HCT116 (cell line): ENCODE measurements around the gene NF2. TPM values are rescaled to one million over a fixed set of nuclear protein-coding genes. Genes with fewer than 3 reads are reported as not detected.

Experiments used
- ATAC-seq: fragments of 200-7000 bp; cut with Tn5 transposase; 2 replicates; pipeline ENCODE4 v1.9.1; 2020; ENCODE audit warnings: mild to moderate bottlenecking, moderate library complexity
- BruUV-seq: library from RNA; stranded (reverse); fragments of 400-500 nt; replicated peaks from 2 replicates; lab custom pipeline; 2021; lab: Mats Ljungman, UMichigan
- CTCF ChIA-PET: fragments of 300-600 bp; sonication (Branson Sonifier 250); formaldehyde crosslinking; loops from one replicate; lab custom pipeline; 2021; ENCODE audit warnings: antibody characterized with exemption; lab: Charles Lee
- POLR2A ChIA-PET: fragments of 300-600, 350-600 bp; sonication (Branson Sonifier 250); formaldehyde crosslinking; loops from one replicate; lab custom pipeline; 2021; ENCODE audit warnings: antibody characterized with exemption; lab: Charles Lee
- RAD21 ChIA-PET, 2 experiments: fragments of 300-600 bp; sonication (Branson Sonifier 250); formaldehyde crosslinking; loops; one replicate each; lab custom pipeline; 2023; ENCODE audit warnings: low total read pairs in 2 of 2; ENCODE audit not compliant: uncharacterized antibody in 2 of 2, unreplicated experiment in 2 of 2, low non-redundant PET in 1 of 2; lab: Charles Lee
- DNase-seq: peaks from one replicate; pipeline ENCODE4 v3.0.0-alpha.2; 2010; ENCODE audit warnings: low read depth, low spot score
- H2AFZ ChIP-seq: fragments of 200-600 bp; shearing (Covaris generic), sonication (generic); 2 replicates; pipeline ENCODE4 v1.6.1; 2017; ENCODE audit warnings: low read depth, mixed run types, mixed read lengths, antibody characterized with exemption, low read length; ENCODE audit not compliant: poor library complexity, severe bottlenecking
- H3K27ac ChIP-seq: 2 replicates; pipeline ENCODE4 v1.5.1; 2012; ENCODE audit warnings: low read depth, low read length
- H3K27me3 ChIP-seq: fragments of 200-600 bp; sonication (generic); 2 replicates; pipeline ENCODE4 v1.6.1; 2016; ENCODE audit warnings: mixed run types, low read length, mixed read lengths; ENCODE audit not compliant: insufficient read depth
- H3K36me3 ChIP-seq, 2 experiments: fragments of 200-500 bp in 1 of 2; fragments of 200-600 bp in 1 of 2; sonication (Bioruptor generic) in 1 of 2; sonication (generic) in 1 of 2; 2 replicates each; pipeline versions ENCODE4 v1.5.1 to v1.6.1; 2014 to 2016; ENCODE audit warnings: low read length in 2 of 2, inconsistent platforms in 1 of 2, mixed read lengths in 1 of 2, mixed run types in 1 of 2; ENCODE audit not compliant: insufficient read depth in 2 of 2, control insufficient read depth in 1 of 2
- H3K4me1 ChIP-seq, 2 experiments: fragments of 200-600 bp in 1 of 2; sonication (generic) in 1 of 2; 2 replicates each; pipeline versions ENCODE4 v1.5.1 to v1.6.1; 2012 to 2017; ENCODE audit warnings: low read length in 2 of 2, inconsistent platforms in 1 of 2, mild to moderate bottlenecking in 1 of 2, mixed read lengths in 1 of 2, mixed run types in 1 of 2, moderate library complexity in 1 of 2; ENCODE audit not compliant: insufficient read depth in 2 of 2, control insufficient read depth in 1 of 2
- H3K4me2 ChIP-seq: fragments of 200-600 bp; sonication (generic); 2 replicates; pipeline ENCODE4 v1.6.1; 2017; ENCODE audit warnings: mixed run types, low read length, mixed read lengths
- H3K4me3 ChIP-seq, 2 experiments: fragments of 200-600 bp in 1 of 2; sonication (generic) in 1 of 2; replicated peaks in 1 of 2; 2 replicates each; pipeline ENCODE4 v1.5.1; 2011 to 2016; ENCODE audit warnings: low read length in 2 of 2, control low read depth in 1 of 2, low read depth in 1 of 2, mild to moderate bottlenecking in 1 of 2, mixed read lengths in 1 of 2, mixed run types in 1 of 2
- H3K79me2 ChIP-seq: fragments of 200-600 bp; sonication (generic); 2 replicates; pipeline ENCODE4 v1.6.1; 2017; ENCODE audit warnings: mild to moderate bottlenecking, mixed run types, low read length, moderate library complexity, mixed read lengths; ENCODE audit not compliant: insufficient read depth
- H3K9ac ChIP-seq: fragments of 200-600 bp; sonication (generic); 2 replicates; pipeline ENCODE4 v1.6.1; 2016; ENCODE audit warnings: low read length, mixed read lengths
- H3K9me2 ChIP-seq: fragments of 200-600 bp; sonication (generic), shearing (Covaris generic); 2 replicates; pipeline ENCODE4 v1.6.1; 2017; ENCODE audit warnings: mixed run types, mild to moderate bottlenecking, moderate library complexity; ENCODE audit not compliant: insufficient read depth
- H3K9me3 ChIP-seq, 2 experiments: fragments of 200-500 bp in 1 of 2; fragments of 200-600 bp in 1 of 2; sonication (Bioruptor generic) in 1 of 2; sonication (generic) in 1 of 2; 2 replicates each; pipeline ENCODE4 v1.6.1; 2014 to 2017; ENCODE audit warnings: low read length in 2 of 2, mixed read lengths in 2 of 2, inconsistent platforms in 1 of 2, low read depth in 1 of 2, mild to moderate bottlenecking in 1 of 2, mixed run types in 1 of 2, moderate library complexity in 1 of 2; ENCODE audit not compliant: control insufficient read depth in 1 of 2, insufficient read depth in 1 of 2
- H4K20me1 ChIP-seq: fragments of 200-600 bp; sonication (generic), shearing (Covaris generic); 2 replicates; pipeline ENCODE4 v1.6.1; 2017; ENCODE audit warnings: mixed run types, mild to moderate bottlenecking, moderate library complexity; ENCODE audit not compliant: insufficient read depth
- ATF3 ChIP-seq: IDR thresholded peaks from 2 replicates; pipeline ENCODE4 v1.6.1; 2012
- CBX3 ChIP-seq: IDR thresholded peaks from 2 replicates; pipeline ENCODE4 v1.6.1; 2012; ENCODE audit warnings: low read depth
- CEBPB ChIP-seq: IDR thresholded peaks from 2 replicates; pipeline ENCODE4 v1.6.1; 2012; ENCODE audit warnings: low read depth
- EGR1 ChIP-seq: IDR thresholded peaks from 2 replicates; pipeline ENCODE4 v1.6.1; 2012; ENCODE audit warnings: low read depth
- ELF1 ChIP-seq: IDR thresholded peaks from 2 replicates; pipeline ENCODE4 v1.6.1; 2012; ENCODE audit warnings: low read depth, borderline replicate concordance
- EZH2 ChIP-seq: fragments of 200-600 bp; sonication (generic); IDR thresholded peaks from 2 replicates; pipeline ENCODE4 v1.6.1; 2017; ENCODE audit warnings: antibody characterized with exemption, mixed run types
- EZH2phosphoT487 ChIP-seq: fragments of 200-600 bp; IDR thresholded peaks from 2 replicates; pipeline ENCODE4 v1.6.1; 2018; ENCODE audit warnings: antibody characterized with exemption, borderline replicate concordance
- POLR2A ChIP-seq: IDR thresholded peaks from 2 replicates; pipeline ENCODE4 v1.7.0; 2011; ENCODE audit warnings: borderline replicate concordance; ENCODE audit not compliant: insufficient read depth, insufficient read length; ENCODE audit errors: extremely low read depth
- POLR2AphosphoS5 ChIP-seq: IDR thresholded peaks from 2 replicates; pipeline ENCODE4 v1.6.1; 2011; ENCODE audit warnings: mild to moderate bottlenecking, low read depth, low read length, moderate library complexity
- RAD21 ChIP-seq: IDR thresholded peaks from 2 replicates; pipeline ENCODE4 v1.6.1; 2012; ENCODE audit warnings: low read depth, mild to moderate bottlenecking
- SP1 ChIP-seq: IDR thresholded peaks from 2 replicates; pipeline ENCODE4 v1.6.1; 2012; ENCODE audit warnings: low read depth
- SRF ChIP-seq: IDR thresholded peaks from 2 replicates; pipeline ENCODE4 v1.6.1; 2012; ENCODE audit warnings: low read depth
- TCF7L2 ChIP-seq: IDR thresholded peaks from 2 replicates; pipeline ENCODE4 v1.7.0; 2011; ENCODE audit warnings: borderline replicate concordance, inconsistent platforms; ENCODE audit not compliant: insufficient read depth, insufficient read length; ENCODE audit errors: extremely low read depth
- YY1 ChIP-seq: IDR thresholded peaks from 2 replicates; pipeline ENCODE4 v1.6.1; 2011; ENCODE audit warnings: low read length, low read depth, moderate library complexity, mild to moderate bottlenecking; ENCODE audit not compliant: insufficient replicate concordance; ENCODE audit errors: extremely low read depth
- ZFX ChIP-seq: fragments of 450-650 bp; IDR thresholded peaks from 2 replicates; pipeline ENCODE4 v1.6.1; 2017
- ZNF274 ChIP-seq: fragments of 200-500 bp; sonication (Bioruptor generic); IDR thresholded peaks from 2 replicates; pipeline ENCODE4 v1.6.1; 2014; ENCODE audit warnings: mild to moderate bottlenecking, low read depth, low read length, inconsistent platforms
- intact Hi-C: fragments of 100-400 bp; cut with micrococcal nuclease; formaldehyde crosslinking; loops from 2 replicates; pipeline ENCODE4 v1.10.0; 2022
- total RNA-seq: library from RNA; stranded (reverse); gene quantifications from one replicate; pipeline ENCODE4 v1.2.1, GENCODE V29; 2021; ENCODE audit not compliant: unreplicated experiment
- TF ChIP-seq, protein P1 (sequence below), 3 experiments: fragments of 200-600 bp in 1 of 3; sonication (generic) in 1 of 3; IDR thresholded peaks in 2 of 3; conservative IDR thresholded peaks in 1 of 3; 2 replicates each; pipeline ENCODE4 v1.5.1; 2012 to 2017; ENCODE audit warnings: low read depth in 2 of 3, low read length in 2 of 3, antibody characterized with exemption in 1 of 3, borderline replicate concordance in 1 of 3, control low read depth in 1 of 3, mild to moderate bottlenecking in 1 of 3, mixed read lengths in 1 of 3, mixed run types in 1 of 3, moderate library complexity in 1 of 3; ENCODE audit not compliant: insufficient read depth in 1 of 3
- TF ChIP-seq, protein P2 (sequence below): IDR thresholded peaks from 2 replicates; pipeline ENCODE4 v1.6.1; 2011; ENCODE audit warnings: mild to moderate bottlenecking, low read length, moderate library complexity; ENCODE audit not compliant: insufficient replicate concordance; ENCODE audit errors: extremely low read depth
- TF ChIP-seq, protein P3 (sequence below): IDR thresholded peaks from 2 replicates; pipeline ENCODE4 v1.6.1; 2012

NF2 gene
- total RNA-seq, 1 experiment from 2014 or later = 70.2 TPM

- H3K9ac ChIP-seq = no peak overlapping the region
- H3K79me2 ChIP-seq = no peaks in the 10 kb centered on the region; the same call in 1 of the 2 replicates
- TF ChIP-seq TCF7L2 = no peak
- TF ChIP-seq RAD21 = no peak
- TF ChIP-seq EZH2phosphoT487 = no peak
- no peak for TF ChIP-seq POLR2A
- no peak for TF ChIP-seq EZH2
- no peak for TF ChIP-seq ZNF274
- TF ChIP-seq ZFX = no peak
- no peak for TF ChIP-seq POLR2AphosphoS5
- no peak for TF ChIP-seq SP1
- no peak for TF ChIP-seq CBX3
- TF ChIP-seq ELF1 = no peak
- TF ChIP-seq EGR1 = no peak
- TF ChIP-seq, protein P1, sequence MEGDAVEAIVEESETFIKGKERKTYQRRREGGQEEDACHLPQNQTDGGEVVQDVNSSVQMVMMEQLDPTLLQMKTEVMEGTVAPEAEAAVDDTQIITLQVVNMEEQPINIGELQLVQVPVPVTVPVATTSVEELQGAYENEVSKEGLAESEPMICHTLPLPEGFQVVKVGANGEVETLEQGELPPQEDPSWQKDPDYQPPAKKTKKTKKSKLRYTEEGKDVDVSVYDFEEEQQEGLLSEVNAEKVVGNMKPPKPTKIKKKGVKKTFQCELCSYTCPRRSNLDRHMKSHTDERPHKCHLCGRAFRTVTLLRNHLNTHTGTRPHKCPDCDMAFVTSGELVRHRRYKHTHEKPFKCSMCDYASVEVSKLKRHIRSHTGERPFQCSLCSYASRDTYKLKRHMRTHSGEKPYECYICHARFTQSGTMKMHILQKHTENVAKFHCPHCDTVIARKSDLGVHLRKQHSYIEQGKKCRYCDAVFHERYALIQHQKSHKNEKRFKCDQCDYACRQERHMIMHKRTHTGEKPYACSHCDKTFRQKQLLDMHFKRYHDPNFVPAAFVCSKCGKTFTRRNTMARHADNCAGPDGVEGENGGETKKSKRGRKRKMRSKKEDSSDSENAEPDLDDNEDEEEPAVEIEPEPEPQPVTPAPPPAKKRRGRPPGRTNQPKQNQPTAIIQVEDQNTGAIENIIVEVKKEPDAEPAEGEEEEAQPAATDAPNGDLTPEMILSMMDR (IDR thresholded peaks at IDR 0.05 in 2 of 3, conservative IDR thresholded peaks at IDR 0.05 in 1 of 3; ENCODE audit: borderline replicate concordance in 1 of 3, insufficient read depth in 1 of 3, low read depth in 2 of 3, low read length in 2 of 3) = no peak
- TF ChIP-seq SRF = no peak
- TF ChIP-seq, protein P2, sequence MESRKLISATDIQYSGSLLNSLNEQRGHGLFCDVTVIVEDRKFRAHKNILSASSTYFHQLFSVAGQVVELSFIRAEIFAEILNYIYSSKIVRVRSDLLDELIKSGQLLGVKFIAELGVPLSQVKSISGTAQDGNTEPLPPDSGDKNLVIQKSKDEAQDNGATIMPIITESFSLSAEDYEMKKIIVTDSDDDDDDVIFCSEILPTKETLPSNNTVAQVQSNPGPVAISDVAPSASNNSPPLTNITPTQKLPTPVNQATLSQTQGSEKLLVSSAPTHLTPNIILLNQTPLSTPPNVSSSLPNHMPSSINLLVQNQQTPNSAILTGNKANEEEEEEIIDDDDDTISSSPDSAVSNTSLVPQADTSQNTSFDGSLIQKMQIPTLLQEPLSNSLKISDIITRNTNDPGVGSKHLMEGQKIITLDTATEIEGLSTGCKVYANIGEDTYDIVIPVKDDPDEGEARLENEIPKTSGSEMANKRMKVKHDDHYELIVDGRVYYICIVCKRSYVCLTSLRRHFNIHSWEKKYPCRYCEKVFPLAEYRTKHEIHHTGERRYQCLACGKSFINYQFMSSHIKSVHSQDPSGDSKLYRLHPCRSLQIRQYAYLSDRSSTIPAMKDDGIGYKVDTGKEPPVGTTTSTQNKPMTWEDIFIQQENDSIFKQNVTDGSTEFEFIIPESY = no peak
- no peak for TF ChIP-seq CEBPB
- TF ChIP-seq YY1 = no peak
- TF ChIP-seq, protein P3, sequence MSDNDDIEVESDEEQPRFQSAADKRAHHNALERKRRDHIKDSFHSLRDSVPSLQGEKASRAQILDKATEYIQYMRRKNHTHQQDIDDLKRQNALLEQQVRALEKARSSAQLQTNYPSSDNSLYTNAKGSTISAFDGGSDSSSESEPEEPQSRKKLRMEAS = no peak
- no peak for TF ChIP-seq ATF3
- intact Hi-C loops = no loop called here
- DNase-seq (no peak), ATAC-seq (no peak)
- H3K4me2 ChIP-seq = no peak overlapping the region
- no peak overlapping the region for H3K4me3 ChIP-seq
- H3K9me3 ChIP-seq = no peaks in the 10 kb centered on the region
- no peak overlapping the region for H3K27ac ChIP-seq
- no peaks in the 10 kb centered on the region for H3K27me3 ChIP-seq
- RAD21 ChIA-PET = no interaction called here
- no TSS peak for BruUV-seq
- no peaks in the 10 kb centered on the region for H3K36me3 ChIP-seq
- no peaks in the 10 kb centered on the region for H3K4me1 ChIP-seq
- no peak overlapping the region for H2AFZ ChIP-seq
- CTCF ChIA-PET = interaction anchor here (1.2 kb wide), 1 partner anchor 10 kb away, joined by 7 read pairs; no protein-coding TSS in a partner anchor
- POLR2A ChIA-PET = no interaction called here
- H4K20me1 ChIP-seq = no peaks in the 10 kb centered on the region
- no peaks in the 10 kb centered on the region for H3K9me2 ChIP-seq
Observed at GRCh38 chr22:29691636-29692326, 88.3 kb downstream of the NF2 start.
